OCI-M1 (cell line): ENCODE measurements around the gene NAV2.

Source experiments
- DNase-seq: peaks from one replicate; lab custom pipeline; 2025; lab: John Stamatoyannopoulos, UW

NAV2 gene

GRCh38 chr11:19974886-19975285 is 262.2 kb downstream of the NAV2 start:
- DNase-seq: peak; percentile 94

- peak; percentile 67 for DNase-seq
Observed at GRCh38 chr11:19975414-19975990, 262.9 kb downstream of the NAV2 start.

DNA sequence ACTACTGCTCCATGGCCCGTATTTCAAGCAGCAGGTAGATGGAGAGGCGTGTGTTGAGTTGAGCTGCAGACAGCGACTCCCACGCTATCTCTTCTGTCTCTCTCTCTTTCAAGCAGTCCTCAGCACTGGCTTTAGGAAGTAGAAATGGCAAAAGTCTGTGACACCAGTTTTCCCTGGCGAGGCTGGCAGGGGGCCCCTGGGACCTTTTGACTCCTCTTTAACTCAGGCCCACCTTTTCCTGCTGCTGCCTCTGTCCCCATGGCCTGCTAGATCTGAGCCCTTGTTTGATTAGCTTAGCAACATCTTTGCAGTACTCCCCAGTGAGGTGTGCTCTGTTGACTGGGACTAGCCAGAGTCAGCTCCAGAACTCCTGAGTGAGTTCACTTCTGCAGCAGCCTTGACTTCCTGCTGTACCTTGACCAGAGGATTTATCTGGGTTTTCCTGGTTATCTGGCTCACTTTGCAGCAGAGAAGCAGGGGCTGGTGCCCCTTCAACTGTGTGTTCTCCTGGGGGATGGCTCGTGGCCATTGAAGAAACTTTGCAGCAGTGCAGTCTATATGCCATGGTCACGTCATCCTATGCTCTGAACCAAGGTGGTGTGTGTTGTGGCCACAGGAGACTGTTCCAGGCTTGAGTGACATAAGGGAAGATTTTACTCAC is 263.8 kb downstream of the NAV2 start:
- peak; percentile 41 for DNase-seq

DNA sequence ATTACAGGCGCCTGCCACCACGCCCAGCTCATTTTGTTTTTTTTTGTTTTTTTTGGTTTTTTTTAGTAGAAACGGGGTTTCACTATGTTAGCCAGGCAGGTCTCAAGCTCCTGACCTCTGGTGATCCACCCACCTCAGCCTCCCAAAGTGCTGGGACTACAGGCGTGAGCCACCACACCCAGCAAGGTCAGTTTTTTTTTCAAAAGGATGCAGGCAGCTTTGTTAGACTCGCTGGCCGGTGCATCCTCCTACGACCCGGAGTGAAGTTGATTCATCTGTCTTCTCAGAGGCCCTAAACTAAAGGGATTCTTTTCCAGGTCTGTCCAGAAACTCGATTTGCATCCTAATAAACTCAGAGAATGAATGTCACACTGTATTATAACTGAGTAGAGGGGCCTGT is 265.3 kb downstream of the NAV2 start:
- no peak for DNase-seq

DNA sequence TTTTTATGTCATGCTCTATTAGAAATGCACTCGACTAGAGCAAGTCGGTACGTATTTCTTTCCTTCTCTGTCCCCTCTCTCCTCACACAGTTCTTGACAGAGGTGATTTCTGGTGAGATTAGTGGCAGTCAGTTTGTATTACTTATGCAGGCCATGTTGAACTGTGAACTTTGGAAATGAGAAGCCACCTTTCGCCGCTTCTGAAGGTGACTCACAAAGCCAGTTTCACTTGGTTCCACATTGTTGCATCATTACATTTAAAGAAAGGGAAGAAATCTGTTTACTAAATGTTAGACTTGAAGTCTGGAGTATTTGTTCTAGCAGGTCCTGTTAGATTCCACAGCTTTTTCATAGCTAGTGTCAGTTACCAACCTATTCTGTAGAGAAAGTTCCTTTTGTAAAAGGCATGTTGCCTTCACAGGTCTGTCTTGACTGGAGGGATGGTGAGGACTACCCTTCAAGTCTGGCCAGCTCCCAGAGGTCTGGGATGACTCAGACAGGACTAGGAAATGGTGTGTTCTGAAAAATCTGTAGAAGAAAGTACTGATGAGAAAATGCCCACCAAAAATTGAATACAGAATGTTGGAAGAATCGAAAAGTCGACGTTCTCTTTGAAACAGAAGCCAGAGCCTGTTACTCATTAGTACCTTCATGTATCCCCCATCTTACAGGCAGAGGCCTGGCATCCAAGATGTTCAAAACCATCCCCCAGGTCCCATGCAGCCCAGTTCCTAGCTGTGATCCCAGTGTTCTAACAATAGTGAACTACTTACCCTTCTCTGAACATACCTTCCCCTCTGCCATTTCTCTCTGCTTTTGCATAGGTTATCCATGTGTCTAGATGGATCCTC is 266.3 kb downstream of the NAV2 start:
- peak; percentile 81 for DNase-seq

- DNase-seq: no peak
Observed at GRCh38 chr11:19979519-19979845, 266.8 kb downstream of the NAV2 start.

- DNase-seq: peak; percentile 78
Observed at GRCh38 chr11:19980388-19980787, 267.8 kb downstream of the NAV2 start.

- peak; percentile 93 for DNase-seq
Observed at GRCh38 chr11:19980957-19981669, 268.5 kb downstream of the NAV2 start.

DNA sequence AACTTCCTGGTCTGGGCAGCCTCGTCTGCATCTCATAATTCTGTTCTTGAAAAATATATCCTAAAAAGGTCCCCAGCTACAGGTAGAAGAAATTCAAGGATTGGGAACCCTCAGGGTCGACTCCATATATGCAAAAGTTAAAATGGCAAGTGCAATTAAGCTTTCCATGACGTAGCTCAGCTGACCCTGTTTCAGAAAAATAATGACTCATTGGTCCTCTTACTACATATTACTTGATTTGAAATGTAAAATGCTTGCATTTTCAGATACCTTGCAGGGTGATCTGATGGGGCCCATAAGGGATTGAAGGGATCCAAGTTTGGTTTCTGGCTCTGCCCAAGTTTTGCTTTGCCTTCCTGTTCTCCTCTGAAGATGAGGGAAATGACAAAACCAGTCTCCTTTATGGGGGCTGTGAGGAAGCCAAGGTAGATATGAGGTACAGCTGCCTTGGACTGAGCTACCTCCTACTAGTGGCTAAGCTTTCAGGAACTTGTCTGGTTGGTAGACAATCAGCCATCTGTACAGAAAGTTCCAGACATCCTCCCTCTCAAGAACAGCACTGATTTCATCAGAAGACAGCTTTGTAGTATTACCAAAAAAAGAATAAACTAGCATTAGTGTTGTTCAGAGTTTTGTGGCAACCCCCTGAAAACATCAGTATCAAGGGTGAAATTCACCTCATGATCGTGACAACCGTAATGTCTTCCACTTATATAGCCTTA is 270.3 kb downstream of the NAV2 start:
- DNase-seq: peak; percentile 52

DNA sequence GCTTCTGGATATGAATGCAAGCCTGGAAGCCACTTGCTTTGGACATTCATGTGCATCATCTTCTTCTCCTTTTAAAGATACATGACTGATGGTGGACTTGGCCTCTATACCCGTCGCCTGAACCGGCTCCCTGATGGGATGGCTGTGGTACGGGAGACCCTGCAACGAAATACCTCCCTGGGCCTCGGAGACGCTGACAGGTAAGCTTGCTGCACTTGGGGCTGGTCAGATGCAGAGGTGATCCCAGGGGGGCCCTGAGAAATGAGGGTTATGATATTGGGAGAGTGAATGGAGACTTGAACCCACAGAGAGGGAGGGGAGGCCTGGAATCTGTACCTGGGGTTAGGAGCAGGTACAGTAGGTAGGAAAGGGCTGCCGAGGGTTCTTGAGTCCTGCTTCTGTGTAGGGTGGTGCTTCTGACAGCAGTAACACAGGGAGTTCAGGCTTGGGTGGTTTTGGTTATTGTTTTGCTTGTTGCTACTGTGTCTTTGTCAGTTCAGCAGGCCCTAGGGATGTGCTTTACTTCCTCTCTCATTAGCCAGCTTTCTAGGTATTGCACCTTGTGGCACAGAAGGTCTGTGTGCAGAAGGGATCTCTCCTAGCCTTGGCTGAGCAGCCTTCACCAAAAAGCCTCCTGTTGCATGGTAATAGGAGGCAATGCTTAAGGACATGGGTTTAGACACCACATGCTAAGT is 271.6 kb downstream of the NAV2 start:
- no peak for DNase-seq

GRCh38 chr11:19985111-19985510 is 272.5 kb downstream of the NAV2 start:
- DNase-seq: peak; percentile 31

- peak; percentile 85 for DNase-seq
Observed at GRCh38 chr11:19987331-19987801, 274.7 kb downstream of the NAV2 start.

DNA sequence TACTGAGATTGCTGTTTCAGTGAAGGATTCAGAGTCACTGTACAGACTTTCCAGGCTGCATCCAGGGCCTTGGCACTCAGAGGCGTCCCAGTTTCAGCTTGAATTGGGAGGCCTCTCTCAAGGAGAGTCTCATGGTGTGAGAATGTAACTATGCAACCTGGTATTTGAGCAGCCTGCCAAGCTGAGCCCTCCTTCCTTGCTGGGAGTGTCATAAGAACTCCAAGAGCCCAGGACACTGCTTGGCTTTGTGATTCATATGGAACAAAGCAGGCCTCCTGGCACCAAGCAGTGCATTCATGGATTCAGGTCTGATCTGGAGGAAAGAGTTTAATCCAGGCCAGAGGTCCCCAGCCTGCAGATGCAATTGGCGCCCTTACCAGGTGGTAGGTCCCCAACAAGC is 276.0 kb downstream of the NAV2 start:
- no peak for DNase-seq

GRCh38 chr11:19989191-19989590 is 276.6 kb downstream of the NAV2 start:
- no peak for DNase-seq

DNA sequence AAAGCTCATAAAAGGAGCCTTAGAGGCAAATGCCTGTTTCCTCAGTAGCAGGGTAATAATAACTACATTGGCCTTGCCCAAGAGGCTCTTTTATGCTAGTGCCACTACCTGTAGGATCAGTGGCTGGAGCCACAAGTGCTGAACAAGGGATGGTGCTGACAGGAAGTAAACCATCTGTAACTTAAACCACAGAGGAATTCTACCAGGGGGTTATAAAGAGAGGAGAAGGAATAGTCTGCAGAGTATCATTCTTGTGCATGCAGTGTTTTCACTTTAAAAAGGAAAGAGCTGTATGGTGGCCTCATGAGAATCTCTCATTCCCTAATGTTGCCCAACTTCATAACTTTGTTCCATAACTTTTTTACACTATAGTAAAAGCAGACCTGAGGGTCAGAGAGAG is 279.5 kb downstream of the NAV2 start:
- no peak for DNase-seq

- no peak for DNase-seq
Observed at GRCh38 chr11:19992998-19993397, 280.4 kb downstream of the NAV2 start.

DNA sequence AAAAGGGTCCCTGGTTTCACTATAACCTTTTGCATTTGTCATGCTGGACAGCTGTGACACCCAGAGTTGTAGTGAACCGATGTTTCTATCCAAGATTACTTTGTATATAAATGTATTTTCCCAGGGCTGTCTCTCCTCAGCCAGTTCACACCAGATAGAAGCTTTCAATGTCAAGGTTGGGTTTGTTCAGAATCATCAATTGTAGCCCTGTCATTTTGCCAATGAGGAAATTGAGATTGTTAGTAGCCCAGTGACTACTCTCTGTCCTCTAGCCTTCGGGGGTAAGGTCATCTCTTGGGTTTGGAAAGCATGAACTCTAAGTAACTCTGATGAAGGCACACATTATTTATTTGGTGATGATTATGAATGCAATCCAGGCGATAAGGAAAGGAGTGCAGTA is 282.0 kb downstream of the NAV2 start:
- no peak for DNase-seq

DNA sequence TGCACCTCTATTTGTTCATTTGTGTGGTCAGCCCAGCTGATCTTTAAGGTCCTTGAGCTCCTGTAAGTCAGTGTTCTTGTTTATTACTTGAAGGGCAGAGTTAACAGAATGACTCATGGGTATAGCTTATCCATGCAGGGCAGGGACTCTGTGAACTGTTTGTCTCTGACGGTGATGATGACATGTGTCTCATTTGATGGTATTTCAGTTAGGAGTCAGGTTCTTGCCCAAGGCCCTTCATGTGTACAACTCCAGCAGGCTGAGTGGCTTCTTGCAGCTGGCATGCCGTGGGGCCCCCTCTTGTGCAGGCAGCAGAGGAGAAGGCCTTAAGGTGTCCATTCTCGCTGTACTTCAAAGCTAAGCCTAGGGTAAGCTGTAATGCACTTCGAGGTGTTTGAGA is 282.5 kb downstream of the NAV2 start:
- DNase-seq: peak; percentile 49

DNA sequence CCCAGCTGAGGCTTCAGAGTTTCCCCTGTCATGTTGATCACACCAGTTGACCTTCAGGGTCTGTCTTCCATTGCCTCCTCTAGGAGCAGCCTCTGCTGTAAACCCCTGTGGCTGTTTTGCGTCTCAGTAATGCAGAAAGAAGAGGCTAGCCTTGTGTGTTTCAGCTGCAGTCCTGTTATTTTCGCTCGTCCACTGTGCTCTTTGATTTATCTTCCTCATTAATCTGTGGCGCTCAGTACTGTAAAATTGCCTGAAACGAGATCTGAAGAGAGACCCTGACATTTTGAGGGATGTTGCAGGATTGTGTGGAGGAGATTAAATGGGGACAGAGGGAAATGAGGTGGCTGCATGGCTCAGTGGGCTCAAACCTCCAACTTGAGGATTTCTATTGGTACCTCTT is 283.9 kb downstream of the NAV2 start:
- DNase-seq: no peak

- DNase-seq: no peak
Observed at GRCh38 chr11:20000022-20000350, 287.3 kb downstream of the NAV2 start.

- DNase-seq: no peak
Observed at GRCh38 chr11:20000351-20001134, 287.9 kb downstream of the NAV2 start.
